ENCODE measurements around the gene CEACAM8.
"Not testable (repeated sequence)": the region's sequence is repeated elsewhere in the genome, so short reads cannot be mapped to it uniquely, and the experiment has no call there.

Gene CEACAM8

GRCh38 chr19:42542791-42543190 lies 51.9 kb downstream of the CEACAM8 start:
- DNase-seq (ENCODE audit: low spot score) = no peak

DNA sequence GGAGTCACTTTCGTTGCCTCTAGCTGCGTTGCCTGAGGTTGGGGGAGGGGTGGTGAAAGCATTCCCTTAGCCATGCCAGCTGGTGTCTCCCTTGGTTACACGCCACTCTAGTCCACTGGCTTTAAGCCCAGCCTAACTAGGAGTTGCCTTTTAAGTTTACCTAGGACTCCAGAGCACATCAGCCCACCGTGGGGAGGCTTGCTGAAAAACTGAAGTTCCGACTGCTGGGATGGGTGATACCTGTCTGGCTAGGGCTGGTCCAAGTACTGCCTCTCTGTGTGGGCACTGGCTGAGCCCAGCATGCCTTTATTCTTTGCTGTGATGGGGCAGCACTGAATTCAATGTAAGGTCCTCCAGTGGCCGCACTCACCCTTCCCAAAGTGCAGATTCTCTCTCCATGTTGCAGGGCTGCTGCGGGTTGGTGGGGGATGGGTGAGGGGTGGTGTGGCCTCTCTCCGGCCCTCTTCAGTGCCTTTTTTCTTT lies 54.6 kb downstream of the CEACAM8 start:
- DNase-seq (ENCODE audit: low spot score) = no peak

DNA sequence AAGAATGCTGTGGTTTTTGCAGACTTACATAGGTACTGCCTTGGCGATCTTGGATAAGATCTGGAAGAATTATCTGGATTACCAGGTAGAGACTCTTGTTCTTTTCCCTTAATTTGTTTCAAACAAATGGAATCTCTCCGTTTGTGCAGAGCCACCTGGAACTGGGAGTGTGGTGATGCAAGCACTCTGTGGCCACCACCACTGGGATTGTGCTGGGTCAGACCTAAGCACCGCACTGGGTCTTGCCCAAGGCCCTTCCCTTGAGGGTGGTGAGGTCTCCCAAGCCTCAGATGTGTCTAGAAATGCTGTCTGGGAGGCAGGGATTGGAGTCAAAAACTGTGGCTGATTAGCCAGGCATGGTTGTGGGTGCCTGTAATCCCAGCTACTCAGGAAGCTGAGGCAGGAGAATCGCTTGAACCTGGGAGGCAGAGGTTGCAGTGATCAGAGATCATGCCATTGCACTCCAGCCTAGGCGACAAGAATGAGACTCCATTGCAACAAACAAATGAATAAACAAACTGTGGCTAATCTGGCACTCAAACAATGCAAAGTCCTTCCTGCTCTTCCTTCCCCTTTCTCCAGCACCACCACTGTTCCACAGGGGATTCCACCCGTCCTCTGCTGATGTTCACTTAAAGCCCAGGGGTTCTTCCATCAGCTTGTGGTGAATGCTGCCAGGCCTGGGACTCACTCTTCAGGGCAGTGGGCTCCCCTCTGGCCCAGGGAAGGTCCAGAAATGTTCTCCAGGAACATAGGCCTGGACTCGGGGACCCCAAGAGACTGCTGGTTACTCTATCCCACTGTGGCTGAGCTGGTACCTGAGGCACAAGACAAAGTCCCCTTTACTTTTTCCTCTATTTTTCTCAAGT lies 55.6 kb downstream of the CEACAM8 start:
- no peak for DNase-seq (ENCODE audit: low spot score)

DNA sequence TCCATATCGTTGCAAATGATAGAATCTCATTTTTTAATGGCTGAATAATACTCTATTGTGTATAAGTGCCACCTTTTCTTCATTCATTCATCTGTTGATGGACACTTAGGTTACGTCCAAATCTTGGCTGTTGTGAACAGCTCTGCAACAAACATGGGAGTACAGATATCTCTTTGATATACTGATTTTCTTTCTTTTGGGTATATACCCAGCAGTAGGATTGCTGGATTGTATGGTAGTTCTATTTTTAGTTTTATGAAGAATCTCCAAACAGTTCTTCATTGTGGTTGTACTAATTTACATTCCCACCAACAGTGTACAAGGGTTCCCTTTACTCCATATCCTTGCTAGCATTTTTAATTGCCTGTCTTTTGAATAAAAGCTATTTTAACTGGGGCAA lies 59.4 kb downstream of the CEACAM8 start:
- not testable (repeated sequence) for DNase-seq (ENCODE audit: low spot score)

DNA sequence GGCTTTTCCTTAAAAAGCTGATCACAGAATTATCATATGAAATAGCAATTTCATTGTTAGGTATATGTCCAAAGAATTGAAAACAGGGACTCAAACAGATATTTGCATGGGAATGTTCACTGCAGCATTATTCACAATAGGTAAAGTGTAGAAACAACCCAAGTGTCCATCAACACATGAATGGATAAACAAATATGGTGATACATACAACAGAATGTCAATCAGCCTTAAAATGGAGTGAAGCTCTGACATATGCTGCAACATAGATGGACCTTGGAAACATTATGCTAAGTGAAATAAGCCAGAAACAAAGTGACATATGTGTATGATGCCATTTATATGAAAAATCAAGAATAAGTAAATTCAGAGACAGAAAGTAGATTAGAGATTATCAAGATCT lies 60.3 kb downstream of the CEACAM8 start:
- DNase-seq (ENCODE audit: low spot score) = no peak

DNA sequence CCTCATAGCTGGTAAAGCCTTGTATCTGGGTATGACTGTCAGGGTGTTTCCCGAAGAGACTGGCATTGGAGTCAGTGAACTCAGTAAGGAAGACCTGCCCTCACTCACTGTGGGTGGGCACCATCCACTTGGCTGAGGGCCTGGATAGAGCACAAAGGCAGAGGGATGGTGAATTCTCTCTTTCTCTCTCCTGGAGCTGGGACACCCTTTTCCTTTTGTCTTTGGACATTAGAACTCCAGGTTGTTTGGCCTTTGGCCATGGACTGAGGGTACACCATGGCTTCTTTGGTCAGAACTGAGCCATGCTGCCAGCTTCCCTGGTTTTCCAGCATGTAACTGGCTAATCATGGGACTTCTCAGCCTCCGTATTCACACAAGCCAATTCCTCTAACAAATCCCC lies 61.8 kb downstream of the CEACAM8 start:
- DNase-seq (ENCODE audit: low spot score) = no peak

DNA sequence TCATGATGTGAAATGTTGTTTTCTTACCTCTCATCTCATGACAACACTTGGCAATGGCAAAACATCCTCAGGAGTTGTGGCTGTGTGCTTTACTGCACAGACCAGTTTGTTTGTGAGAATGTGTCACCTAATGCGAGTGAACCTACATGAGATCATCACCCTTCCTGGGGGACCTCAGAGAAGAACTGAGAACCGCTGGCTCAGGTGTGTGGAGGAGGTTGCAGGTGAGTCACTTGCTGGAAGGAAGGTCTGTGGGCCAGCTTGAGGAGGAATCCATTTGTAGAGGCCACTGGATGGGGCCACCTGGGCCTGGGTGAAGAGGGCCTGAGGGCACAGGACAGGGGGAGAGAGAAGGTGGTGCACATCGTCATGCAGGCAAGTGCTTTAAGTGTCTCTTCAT lies 63.4 kb downstream of the CEACAM8 start:
- DNase-seq (ENCODE audit: low spot score) = no peak

Measured in germinal center (tissue), 1 donor.